SK-N-SH treated with all-trans-retinoic acid at 6 μM for 48 hours (cell line): ENCODE data around the gene KISS1.

ENCODE experiments used
- ATAC-seq: fragments of 200-7000 bp; cut with Tn5 transposase; 3 replicates; pipeline ENCODE4 v1.9.1; 2020; ENCODE audit warnings: mild to moderate bottlenecking, moderate library complexity
- ARNTL ChIP-seq: fragments of 450-650 bp; formaldehyde crosslinking; IDR thresholded peaks from 2 replicates; pipeline ENCODE4 v1.5.0; 2020; ENCODE audit warnings: low read depth, mild to moderate bottlenecking, moderate library complexity, borderline replicate concordance
- BACH2 ChIP-seq: fragments of 250-450 bp; sonication (Bioruptor Pico); IDR thresholded peaks from 2 replicates; pipeline ENCODE4 v1.9.0; 2021; ENCODE audit warnings: mild to moderate bottlenecking, borderline replicate concordance
- CSDC2 ChIP-seq: fragments of 250-450 bp; sonication (Bioruptor Pico); IDR thresholded peaks from 2 replicates; pipeline ENCODE4 v1.5.0; 2020; ENCODE audit warnings: mild to moderate bottlenecking, moderate library complexity
- ESRRG ChIP-seq: fragments of 250-450 bp; sonication (Bioruptor Pico); IDR thresholded peaks from 2 replicates; pipeline ENCODE4 v1.6.1; 2021; ENCODE audit warnings: mild to moderate bottlenecking
- GLIS3 ChIP-seq: fragments of 250-450 bp; sonication (Bioruptor Pico); IDR thresholded peaks from 2 replicates; pipeline ENCODE4 v1.5.0; 2020; ENCODE audit warnings: mild to moderate bottlenecking, moderate library complexity
- ISL1 ChIP-seq: fragments of 250-450 bp; sonication (Bioruptor Pico); IDR thresholded peaks from 2 replicates; pipeline ENCODE4 v2.1.2; 2022; ENCODE audit warnings: mild to moderate bottlenecking, moderate library complexity
- OSR1 ChIP-seq: fragments of 250-450 bp; sonication (Bioruptor Pico); IDR thresholded peaks from 2 replicates; pipeline ENCODE4 v1.8.0; 2022; ENCODE audit warnings: moderate library complexity, mild to moderate bottlenecking, inconsistent platforms
- PPARA ChIP-seq: fragments of 250-450 bp; sonication (Bioruptor Pico); IDR thresholded peaks from 2 replicates; pipeline ENCODE4 v1.5.0; 2020; ENCODE audit warnings: mild to moderate bottlenecking, borderline replicate concordance
- RARB ChIP-seq: fragments of 250-450 bp; sonication (Bioruptor Pico); IDR thresholded peaks from 2 replicates; pipeline ENCODE4 v1.8.0; 2021; ENCODE audit warnings: mild to moderate bottlenecking, moderate library complexity
- SNAI2 ChIP-seq: fragments of 250-450 bp; sonication (Bioruptor Pico); IDR thresholded peaks from 2 replicates; pipeline ENCODE4 v1.5.0; 2020; ENCODE audit warnings: mild to moderate bottlenecking, moderate library complexity
- TOX ChIP-seq: fragments of 250-450 bp; sonication (Bioruptor Pico); IDR thresholded peaks from 2 replicates; pipeline ENCODE4 v1.8.0; 2021; ENCODE audit warnings: mild to moderate bottlenecking, moderate library complexity, borderline replicate concordance
- ZC3H10 ChIP-seq: fragments of 250-450 bp; sonication (Bioruptor Pico); IDR thresholded peaks from 2 replicates; pipeline ENCODE4 v1.5.1; 2021; ENCODE audit warnings: mild to moderate bottlenecking, moderate library complexity
- ZFP30 ChIP-seq: fragments of 450-650 bp; formaldehyde crosslinking; IDR thresholded peaks from 2 replicates; pipeline ENCODE4 v1.5.0; 2022; ENCODE audit warnings: mild to moderate bottlenecking, moderate library complexity
- ZNF565 ChIP-seq: fragments of 450-650 bp; formaldehyde crosslinking; conservative IDR thresholded peaks from 2 replicates; pipeline ENCODE4 v1.5.0; 2020; ENCODE audit warnings: low read depth, mild to moderate bottlenecking, moderate library complexity
- ZNF70 ChIP-seq: fragments of 450-650 bp; formaldehyde crosslinking; IDR thresholded peaks from 2 replicates; pipeline ENCODE4 v1.5.0; 2020; ENCODE audit warnings: mild to moderate bottlenecking, moderate library complexity
- ZNF8 ChIP-seq: fragments of 450-650 bp; formaldehyde crosslinking; IDR thresholded peaks from 2 replicates; pipeline ENCODE4 v1.5.0; 2020; ENCODE audit warnings: mild to moderate bottlenecking, moderate library complexity
- TF ChIP-seq, protein P1 (sequence below): fragments of 250-450 bp; sonication (Bioruptor Pico); IDR thresholded peaks from 2 replicates; pipeline ENCODE4 v1.8.0; 2020; ENCODE audit warnings: mild to moderate bottlenecking, moderate library complexity, borderline replicate concordance
- TF ChIP-seq, protein P2 (sequence below): fragments of 250-450 bp; sonication (Bioruptor Pico); IDR thresholded peaks from 2 replicates; pipeline ENCODE4 v1.8.0; 2021; ENCODE audit warnings: low read depth, mild to moderate bottlenecking, moderate library complexity, borderline replicate concordance
- TF ChIP-seq, protein P3 (sequence below): fragments of 250-450 bp; sonication (Bioruptor Pico); IDR thresholded peaks from 2 replicates; pipeline ENCODE4 v1.5.1; 2020; ENCODE audit warnings: low read depth, mild to moderate bottlenecking, moderate library complexity

KISS1 gene

DNA sequence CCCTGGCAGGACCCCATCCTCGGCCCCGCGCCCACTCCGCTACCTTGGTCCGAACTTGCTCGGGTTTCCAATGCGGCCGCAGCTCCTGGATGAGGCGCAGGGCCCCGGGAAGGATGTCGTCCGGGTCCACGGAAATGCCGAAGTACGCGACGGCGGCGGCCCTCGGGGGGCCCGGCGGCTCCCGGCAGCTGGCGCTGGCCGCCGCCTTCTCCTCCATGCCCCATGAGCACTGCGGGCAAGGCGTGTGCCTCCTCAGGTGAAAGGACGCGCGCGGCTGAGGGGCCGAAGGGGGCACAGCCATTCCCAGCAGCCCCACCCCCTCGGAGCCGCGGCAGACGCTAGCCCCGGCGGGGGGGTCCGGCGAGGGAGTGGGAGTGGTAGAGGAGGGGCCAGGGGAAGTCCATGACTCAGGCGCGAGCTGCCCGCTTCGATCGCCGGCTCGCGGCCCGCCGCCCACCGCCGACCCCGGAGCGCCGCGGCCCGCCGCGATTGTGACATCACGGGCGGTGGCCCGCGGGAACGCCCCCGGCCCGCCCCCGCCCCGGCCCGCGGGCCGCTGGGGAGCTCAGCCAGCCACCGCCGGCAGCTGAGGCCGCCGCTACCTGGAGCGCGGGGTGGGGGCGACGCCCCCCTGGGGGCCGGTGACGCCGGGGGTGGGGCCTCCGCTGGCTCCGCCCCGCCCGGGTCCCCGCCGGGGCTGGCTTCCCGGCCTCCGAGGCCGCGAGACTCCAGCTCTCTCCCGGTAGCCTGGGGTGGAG is 44.6 kb downstream of the KISS1 start, which contains the start of gene ETNK2:
Gene ETNK2 (minus strand): TSS at position 493 of the 758 bp plus-strand sequence. CDS start 192 bp downstream, at position 301.
- no peak for TF ChIP-seq ZNF8
- TF ChIP-seq, protein P1, sequence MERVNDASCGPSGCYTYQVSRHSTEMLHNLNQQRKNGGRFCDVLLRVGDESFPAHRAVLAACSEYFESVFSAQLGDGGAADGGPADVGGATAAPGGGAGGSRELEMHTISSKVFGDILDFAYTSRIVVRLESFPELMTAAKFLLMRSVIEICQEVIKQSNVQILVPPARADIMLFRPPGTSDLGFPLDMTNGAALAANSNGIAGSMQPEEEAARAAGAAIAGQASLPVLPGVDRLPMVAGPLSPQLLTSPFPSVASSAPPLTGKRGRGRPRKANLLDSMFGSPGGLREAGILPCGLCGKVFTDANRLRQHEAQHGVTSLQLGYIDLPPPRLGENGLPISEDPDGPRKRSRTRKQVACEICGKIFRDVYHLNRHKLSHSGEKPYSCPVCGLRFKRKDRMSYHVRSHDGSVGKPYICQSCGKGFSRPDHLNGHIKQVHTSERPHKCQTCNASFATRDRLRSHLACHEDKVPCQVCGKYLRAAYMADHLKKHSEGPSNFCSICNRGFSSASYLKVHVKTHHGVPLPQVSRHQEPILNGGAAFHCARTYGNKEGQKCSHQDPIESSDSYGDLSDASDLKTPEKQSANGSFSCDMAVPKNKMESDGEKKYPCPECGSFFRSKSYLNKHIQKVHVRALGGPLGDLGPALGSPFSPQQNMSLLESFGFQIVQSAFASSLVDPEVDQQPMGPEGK: 0 out of 2 replicates have a peak, but pooled peaks have one; percentile 17
- ATAC-seq: peak; percentile 66

DNA sequence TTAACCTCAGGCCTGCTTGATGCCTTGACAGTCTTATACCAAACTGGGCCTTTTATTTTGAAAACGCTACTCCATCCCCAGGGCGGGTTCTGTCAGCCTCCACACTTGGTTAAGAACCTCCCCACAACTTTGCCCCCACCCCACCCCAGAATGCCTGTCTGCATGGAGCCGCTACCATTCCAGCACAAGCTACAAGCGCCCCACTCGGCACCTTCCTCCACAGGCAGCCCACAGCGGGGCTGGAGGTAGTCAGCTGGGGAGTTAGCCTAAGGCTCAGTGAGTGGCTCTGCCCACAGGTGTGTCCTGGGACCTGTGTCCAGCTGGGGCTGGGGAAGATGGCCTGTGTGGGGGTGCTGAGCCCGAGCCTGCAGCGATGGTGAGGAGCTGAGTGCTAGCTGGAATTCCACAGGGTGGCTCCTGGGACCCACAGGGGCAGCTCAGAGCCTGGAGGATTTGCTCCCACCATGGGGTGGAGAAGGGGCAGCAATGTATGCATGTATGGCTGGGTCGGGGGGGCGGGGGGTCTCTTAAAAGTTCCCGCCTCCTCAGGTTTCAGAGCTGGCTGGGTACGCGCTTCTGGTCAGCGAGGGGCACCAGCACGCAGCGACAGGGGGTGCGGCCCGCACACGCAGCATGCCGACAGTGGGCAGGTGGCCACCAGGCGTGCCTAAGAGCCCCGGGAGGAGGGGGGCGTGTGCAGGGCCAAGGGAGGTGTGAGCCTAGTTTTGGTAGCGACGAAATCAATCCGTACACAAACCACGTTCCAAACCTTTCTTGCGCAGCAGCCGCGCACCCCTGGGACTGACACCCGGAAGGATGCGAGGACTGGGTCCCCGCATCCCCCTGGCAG is 45.4 kb downstream of the KISS1 start:
- no peak for TF ChIP-seq ZNF8
- no peak for TF ChIP-seq ESRRG
- TF ChIP-seq TOX (CRISPR knock-in tag): no peak
- no peak for TF ChIP-seq OSR1 (CRISPR knock-in tag)
- TF ChIP-seq PPARA (CRISPR knock-in tag): no peak
- TF ChIP-seq, protein P2, sequence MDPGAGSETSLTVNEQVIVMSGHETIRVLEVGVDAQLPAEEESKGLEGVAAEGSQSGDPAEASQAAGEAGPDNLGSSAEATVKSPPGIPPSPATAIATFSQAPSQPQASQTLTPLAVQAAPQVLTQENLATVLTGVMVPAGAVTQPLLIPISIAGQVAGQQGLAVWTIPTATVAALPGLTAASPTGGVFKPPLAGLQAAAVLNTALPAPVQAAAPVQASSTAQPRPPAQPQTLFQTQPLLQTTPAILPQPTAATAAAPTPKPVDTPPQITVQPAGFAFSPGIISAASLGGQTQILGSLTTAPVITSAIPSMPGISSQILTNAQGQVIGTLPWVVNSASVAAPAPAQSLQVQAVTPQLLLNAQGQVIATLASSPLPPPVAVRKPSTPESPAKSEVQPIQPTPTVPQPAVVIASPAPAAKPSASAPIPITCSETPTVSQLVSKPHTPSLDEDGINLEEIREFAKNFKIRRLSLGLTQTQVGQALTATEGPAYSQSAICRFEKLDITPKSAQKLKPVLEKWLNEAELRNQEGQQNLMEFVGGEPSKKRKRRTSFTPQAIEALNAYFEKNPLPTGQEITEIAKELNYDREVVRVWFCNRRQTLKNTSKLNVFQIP (CRISPR knock-in tag): no peak
- no peak for TF ChIP-seq RARB (CRISPR knock-in tag)
- TF ChIP-seq BACH2 (CRISPR knock-in tag): no peak
- no peak for TF ChIP-seq ZC3H10
- TF ChIP-seq ISL1 (CRISPR knock-in tag): no peak
- TF ChIP-seq ZNF565 (CRISPR knock-in tag): no peak
- TF ChIP-seq GLIS3 (CRISPR knock-in tag): no peak
- TF ChIP-seq, protein P3, sequence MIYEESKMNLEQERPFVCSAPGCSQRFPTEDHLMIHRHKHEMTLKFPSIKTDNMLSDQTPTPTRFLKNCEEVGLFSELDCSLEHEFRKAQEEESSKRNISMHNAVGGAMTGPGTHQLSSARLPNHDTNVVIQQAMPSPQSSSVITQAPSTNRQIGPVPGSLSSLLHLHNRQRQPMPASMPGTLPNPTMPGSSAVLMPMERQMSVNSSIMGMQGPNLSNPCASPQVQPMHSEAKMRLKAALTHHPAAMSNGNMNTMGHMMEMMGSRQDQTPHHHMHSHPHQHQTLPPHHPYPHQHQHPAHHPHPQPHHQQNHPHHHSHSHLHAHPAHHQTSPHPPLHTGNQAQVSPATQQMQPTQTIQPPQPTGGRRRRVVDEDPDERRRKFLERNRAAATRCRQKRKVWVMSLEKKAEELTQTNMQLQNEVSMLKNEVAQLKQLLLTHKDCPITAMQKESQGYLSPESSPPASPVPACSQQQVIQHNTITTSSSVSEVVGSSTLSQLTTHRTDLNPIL (CRISPR knock-in tag): no peak
- TF ChIP-seq, all 23 proteins: peak for 0
- peak; percentile 19 for ATAC-seq

DNA sequence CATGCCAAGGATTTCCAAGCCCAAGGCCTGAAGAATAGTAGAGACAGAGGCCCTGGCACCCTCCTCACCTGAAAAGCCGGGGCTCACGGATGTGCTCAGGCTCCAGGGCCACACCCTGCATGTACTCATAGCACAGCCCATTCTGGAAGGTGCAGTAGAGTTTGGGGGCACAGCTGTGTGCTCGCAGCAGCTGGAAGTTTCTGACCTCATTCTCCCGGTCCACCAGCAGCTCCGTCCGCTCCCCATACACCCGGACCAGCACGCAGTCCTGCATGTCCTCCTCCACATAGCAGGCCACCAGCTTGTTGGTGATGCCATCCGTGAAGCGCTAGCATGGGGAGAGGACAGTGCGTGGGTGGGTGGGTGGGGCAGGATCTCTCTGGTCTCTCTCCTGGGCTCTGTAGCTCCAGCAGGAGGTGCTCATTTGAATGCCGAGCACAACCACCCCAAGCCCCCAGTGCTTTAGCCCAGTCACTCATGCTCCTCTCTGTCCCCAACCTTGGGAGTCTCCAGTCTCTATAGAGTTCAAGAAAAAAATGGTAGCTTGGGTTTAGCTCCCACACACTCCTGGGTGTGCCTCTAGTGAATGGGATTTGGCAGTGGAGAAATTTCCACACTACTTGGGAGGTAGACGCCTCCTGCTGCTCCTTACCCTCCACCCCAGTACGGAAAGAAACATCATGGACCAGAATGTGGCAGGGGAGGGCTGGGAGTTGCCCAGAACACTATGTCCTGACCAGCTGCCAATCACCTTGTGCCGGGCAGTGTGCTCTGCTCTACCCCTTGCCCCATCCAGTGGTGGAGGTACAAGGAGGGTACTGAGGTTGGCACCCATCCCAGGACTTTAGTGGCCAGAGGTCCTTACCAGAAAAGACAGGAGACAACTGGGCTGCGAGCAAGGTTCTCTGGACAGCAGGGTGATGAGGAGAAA is 46.4 kb downstream of the KISS1 start:
- no peak for ATAC-seq
- no peak for TF ChIP-seq ZC3H10
- no peak for TF ChIP-seq ZFP30 (CRISPR knock-in tag)
- TF ChIP-seq ZNF70 (CRISPR knock-in tag): no peak
- TF ChIP-seq, protein P2 (CRISPR knock-in tag): no peak
- TF ChIP-seq TOX (CRISPR knock-in tag): no peak
- no peak for TF ChIP-seq CSDC2 (CRISPR knock-in tag)
- no peak for TF ChIP-seq RARB (CRISPR knock-in tag)
- no peak for TF ChIP-seq ESRRG
- no peak for TF ChIP-seq ARNTL (CRISPR knock-in tag)
- TF ChIP-seq SNAI2: no peak
- TF ChIP-seq, protein P3 (CRISPR knock-in tag): no peak
- no peak for TF ChIP-seq GLIS3 (CRISPR knock-in tag)
- no peak for TF ChIP-seq ZNF565 (CRISPR knock-in tag)
- TF ChIP-seq ZNF8: no peak
- TF ChIP-seq BACH2 (CRISPR knock-in tag): no peak
- TF ChIP-seq OSR1 (CRISPR knock-in tag): no peak
